ENCODE data around the gene HSD17B1. TPM values are rescaled to one million over a fixed set of nuclear protein-coding genes. Genes with fewer than 3 reads are reported as not detected.

HSD17B1 gene
- total and polyA plus RNA-seq, 2 of the 4 experiments (the other 2 are of a cell fraction), result 0.72 to 1.4 TPM

DNA sequence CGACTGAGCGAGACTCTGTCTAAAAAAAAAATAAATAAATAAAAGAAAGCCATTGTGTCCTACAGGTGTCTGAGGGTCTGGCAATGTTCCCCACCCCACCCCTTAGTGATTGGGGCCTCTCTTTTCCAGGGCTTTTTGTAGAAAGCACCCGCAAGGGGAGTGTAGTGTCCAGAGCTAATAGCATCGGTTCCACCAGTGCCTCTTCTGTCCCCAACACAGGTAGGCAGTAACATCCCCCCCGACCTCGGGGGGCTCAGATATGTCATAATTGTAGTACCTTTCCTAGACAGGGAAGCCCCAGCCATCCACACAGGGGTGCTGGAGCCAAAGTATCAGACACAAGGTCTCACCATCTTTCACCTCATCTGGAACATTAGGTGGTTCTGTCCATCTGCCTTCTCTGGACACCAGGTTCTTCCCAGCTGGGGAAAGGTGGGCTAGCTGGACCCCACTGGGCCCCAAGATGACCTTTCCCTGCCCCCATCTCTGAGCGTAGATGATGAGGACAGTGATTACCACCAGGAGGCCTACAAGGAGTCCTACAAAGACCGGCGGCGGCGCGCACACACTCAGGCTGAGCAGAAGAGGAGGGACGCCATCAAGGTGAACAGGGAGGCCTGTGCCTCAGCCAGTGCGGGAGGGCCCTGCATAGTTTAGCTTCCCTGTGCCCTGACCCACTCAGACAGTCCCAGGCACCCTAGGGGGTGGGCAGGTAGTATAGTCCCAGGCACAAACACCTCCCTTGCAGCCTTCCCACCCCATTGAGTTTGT, 15.8 kb downstream of the HSD17B1 start:
- H3K18ac ChIP-seq (ENCODE audit: low read depth, low read length), result no peak overlapping the region
- H2BK15ac ChIP-seq (ENCODE audit: low read depth, low read length), result no peak overlapping the region
- H2AK5ac ChIP-seq (ENCODE audit: low read depth, low read length), result no peak overlapping the region
- H3K4me2 ChIP-seq (ENCODE audit: low read depth, low read length), result no peak overlapping the region
- H2AK9ac ChIP-seq (replicated peaks; ENCODE audit: low read depth, low read length, poor library complexity), result peak overlapping the region; percentile 40
- H3K9ac ChIP-seq (ENCODE audit: low read depth, low read length), result no peak overlapping the region
- in situ Hi-C loops (cut with MboI; ENCODE audit: low sequenced_read_pairs) (no loop called here), dilution Hi-C loops (cut with HindIII; ENCODE audit: low sequenced_read_pairs, unreplicated experiment) (no loop called here), intact Hi-C loops (cut with micrococcal nuclease) (no loop called here)
- H2BK20ac ChIP-seq (ENCODE audit: low read depth, low read length), result no peak overlapping the region
- DNase-seq (no peak), ATAC-seq (ENCODE audit: low read depth) (no peak)
- peaks cover 74% of the 10 kb centered on the region for H3K36me3 ChIP-seq (ENCODE audit: control insufficient read depth, insufficient read depth, low read length)
- peaks cover 36 to 86% of the 10 kb centered on the region in 2 experiments; a peak in 3 of 4 replicates for H3K79me1 ChIP-seq (ENCODE audit: low read depth in 1 of 2, low read length in 2 of 2)
- CTCF ChIA-PET, result no interaction called here
- no peak overlapping the region for H4K91ac ChIP-seq (ENCODE audit: insufficient read depth, low read depth, low read length)
- H3K9me3 ChIP-seq (ENCODE audit: control insufficient read depth, insufficient read depth, low read length), result no peaks in the 10 kb centered on the region
- no peak overlapping the region for H2BK5ac ChIP-seq (ENCODE audit: low read depth, low read length, poor library complexity, severe bottlenecking)
- H3K9me1 ChIP-seq (ENCODE audit: insufficient read depth, low read length), result peaks cover 11% of the 10 kb centered on the region
- H4K20me1 ChIP-seq (ENCODE audit: insufficient read depth, low read length), result peaks cover 12% of the 10 kb centered on the region; the same call in 1 of the 2 replicates
- no TSS peak for BruUV-seq (replicated peaks)
- H3K27ac ChIP-seq (ENCODE audit: insufficient read depth, low read length), result no peak overlapping the region
- peaks cover 7% of the 10 kb centered on the region for H3K4me1 ChIP-seq (ENCODE audit: control insufficient read depth, insufficient read depth, low read length)
- no peaks in the 10 kb centered on the region for H3K27me3 ChIP-seq (ENCODE audit: control insufficient read depth, insufficient read depth, low read length)
- no peak overlapping the region for H3K4me3 ChIP-seq (ENCODE audit: insufficient read depth, low read depth, low read length)
- no peak overlapping the region for H3K14ac ChIP-seq (replicated peaks; ENCODE audit: low read depth, low read length)
- POLR2A ChIA-PET (ENCODE audit: unreplicated experiment), result no interaction called here
- H3K23ac ChIP-seq (ENCODE audit: low read depth, low read length), result peak overlapping the region; percentile 43; the same call in 1 of the 2 replicates
- no peak overlapping the region for H3K56ac ChIP-seq (ENCODE audit: extremely low read depth, insufficient read depth, low read length)
- H2AFZ ChIP-seq (replicated peaks; ENCODE audit: low read length, poor library complexity), result no peak overlapping the region
- no CpG with 5 or more reads among the region's 14 CpGs for WGBS, 2 experiments (ENCODE audit: extremely low coverage in 2 of 2, insufficient read length in 1 of 2)
- no peak overlapping the region for H4K8ac ChIP-seq (ENCODE audit: low read depth in 2 of 2, low read length in 2 of 2)
- H3K4ac ChIP-seq (ENCODE audit: low read depth, low read length), result no peak overlapping the region
- TF ChIP-seq MAZ (IDR thresholded peaks at IDR 0.05; ENCODE audit: borderline replicate concordance, low read depth, low read length) (no peak), SMC3 (IDR thresholded peaks at IDR 0.05; ENCODE audit: low read depth, low read length) (no peak)
- TF ChIP-seq, protein P1, sequence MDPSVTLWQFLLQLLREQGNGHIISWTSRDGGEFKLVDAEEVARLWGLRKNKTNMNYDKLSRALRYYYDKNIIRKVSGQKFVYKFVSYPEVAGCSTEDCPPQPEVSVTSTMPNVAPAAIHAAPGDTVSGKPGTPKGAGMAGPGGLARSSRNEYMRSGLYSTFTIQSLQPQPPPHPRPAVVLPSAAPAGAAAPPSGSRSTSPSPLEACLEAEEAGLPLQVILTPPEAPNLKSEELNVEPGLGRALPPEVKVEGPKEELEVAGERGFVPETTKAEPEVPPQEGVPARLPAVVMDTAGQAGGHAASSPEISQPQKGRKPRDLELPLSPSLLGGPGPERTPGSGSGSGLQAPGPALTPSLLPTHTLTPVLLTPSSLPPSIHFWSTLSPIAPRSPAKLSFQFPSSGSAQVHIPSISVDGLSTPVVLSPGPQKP (IDR thresholded peaks at IDR 0.05; ENCODE audit: borderline replicate concordance, low read depth, low read length), result no peak
- TF ChIP-seq, protein P2, sequence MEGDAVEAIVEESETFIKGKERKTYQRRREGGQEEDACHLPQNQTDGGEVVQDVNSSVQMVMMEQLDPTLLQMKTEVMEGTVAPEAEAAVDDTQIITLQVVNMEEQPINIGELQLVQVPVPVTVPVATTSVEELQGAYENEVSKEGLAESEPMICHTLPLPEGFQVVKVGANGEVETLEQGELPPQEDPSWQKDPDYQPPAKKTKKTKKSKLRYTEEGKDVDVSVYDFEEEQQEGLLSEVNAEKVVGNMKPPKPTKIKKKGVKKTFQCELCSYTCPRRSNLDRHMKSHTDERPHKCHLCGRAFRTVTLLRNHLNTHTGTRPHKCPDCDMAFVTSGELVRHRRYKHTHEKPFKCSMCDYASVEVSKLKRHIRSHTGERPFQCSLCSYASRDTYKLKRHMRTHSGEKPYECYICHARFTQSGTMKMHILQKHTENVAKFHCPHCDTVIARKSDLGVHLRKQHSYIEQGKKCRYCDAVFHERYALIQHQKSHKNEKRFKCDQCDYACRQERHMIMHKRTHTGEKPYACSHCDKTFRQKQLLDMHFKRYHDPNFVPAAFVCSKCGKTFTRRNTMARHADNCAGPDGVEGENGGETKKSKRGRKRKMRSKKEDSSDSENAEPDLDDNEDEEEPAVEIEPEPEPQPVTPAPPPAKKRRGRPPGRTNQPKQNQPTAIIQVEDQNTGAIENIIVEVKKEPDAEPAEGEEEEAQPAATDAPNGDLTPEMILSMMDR (conservative IDR thresholded peaks at IDR 0.05; ENCODE audit: low read depth, low read length), result no peak
- no peak overlapping the region for H2BK120ac ChIP-seq (ENCODE audit: low read depth, low read length)
- no peak overlapping the region for H4K5ac ChIP-seq (ENCODE audit: low read depth, low read length)

Data from IMR-90 (cell line).